Thyroid gland (tissue), 4 donors: ENCODE measurements around the gene NDUFAF7. TPM values are rescaled to one million over a fixed set of nuclear protein-coding genes. Genes with fewer than 3 reads are reported as not detected.
"Not testable (repeated sequence)": the region's sequence is repeated elsewhere in the genome, so short reads cannot be mapped to it uniquely, and the experiment has no call there.

ENCODE experiments used
- DNase-seq, 2 donors: peaks; one replicate each; pipeline ENCODE4 v3.0.0-alpha.2; 2019
- H3K27ac ChIP-seq, 3 donors: fragments of 200-600 bp; sonication (generic); 1 replicate in 2 of 3; 2 replicates in 1 of 3; pipeline ENCODE4 v1.5.1; 2016 to 2019; ENCODE audit warnings: mild to moderate bottlenecking in 1 of 3, moderate library complexity in 1 of 3
- H3K27me3 ChIP-seq: fragments of 200-600 bp; sonication (generic); one replicate; pipeline ENCODE4 v1.5.1; 2019
- H3K36me3 ChIP-seq, 2 donors: fragments of 200-600 bp; sonication (generic); one replicate each; pipeline ENCODE4 v1.5.1; 2016 to 2019
- H3K4me1 ChIP-seq, 2 donors: fragments of 200-600 bp; sonication (generic); one replicate each; pipeline ENCODE4 v1.5.1; 2017 to 2019
- H3K4me3 ChIP-seq, 3 donors: fragments of 200-600 bp; sonication (generic); replicated peaks in 1 of 3; 1 replicate in 2 of 3; 2 replicates in 1 of 3; pipeline ENCODE4 v1.5.1; 2016; ENCODE audit warnings: mild to moderate bottlenecking in 1 of 3
- H3K9me3 ChIP-seq: fragments of 200-600 bp; sonication (generic); one replicate; pipeline ENCODE4 v1.5.1; 2017
- POLR2A ChIP-seq, 2 donors: fragments of 450-650 bp; IDR thresholded peaks; one replicate each; pipeline ENCODE4 v1.6.1; 2017; ENCODE audit warnings: antibody characterized with exemption in 2 of 2, mild to moderate bottlenecking in 2 of 2, moderate library complexity in 1 of 2
- WGBS, 2 donors: methylation state at CpG; one replicate each; pipeline ENCODE4 v1.1.5; 2017; 5-methylcytosine and 5-hydroxymethylcytosine counted together
- intact Hi-C: fragments of 100-400 bp; cut with DNase I; formaldehyde crosslinking; loops from one replicate; pipeline ENCODE4 v1.15.1; 2023
- total RNA-seq, 4 donors: library from RNA; depleted of rRNA; stranded (reverse); fragments of >200 nt; gene quantifications; one replicate each; pipeline ENCODE4 v1.2.3, GENCODE V29; 2016
- TF ChIP-seq, protein P1 (sequence below), 6 experiments: fragments of 200-600 bp in 3 of 6; fragments of 450-650 bp in 3 of 6; sonication (generic) in 3 of 6; IDR thresholded peaks; one replicate each; pipeline ENCODE4 v1.5.1; 2016 to 2019; ENCODE audit warnings: antibody characterized with exemption in 6 of 6, mild to moderate bottlenecking in 2 of 6, inconsistent platforms in 1 of 6, moderate library complexity in 1 of 6

The NDUFAF7 gene
- total RNA-seq, 4 donors from 2014 or later: 11.5 to 23.1 (median 19.1) TPM

DNA sequence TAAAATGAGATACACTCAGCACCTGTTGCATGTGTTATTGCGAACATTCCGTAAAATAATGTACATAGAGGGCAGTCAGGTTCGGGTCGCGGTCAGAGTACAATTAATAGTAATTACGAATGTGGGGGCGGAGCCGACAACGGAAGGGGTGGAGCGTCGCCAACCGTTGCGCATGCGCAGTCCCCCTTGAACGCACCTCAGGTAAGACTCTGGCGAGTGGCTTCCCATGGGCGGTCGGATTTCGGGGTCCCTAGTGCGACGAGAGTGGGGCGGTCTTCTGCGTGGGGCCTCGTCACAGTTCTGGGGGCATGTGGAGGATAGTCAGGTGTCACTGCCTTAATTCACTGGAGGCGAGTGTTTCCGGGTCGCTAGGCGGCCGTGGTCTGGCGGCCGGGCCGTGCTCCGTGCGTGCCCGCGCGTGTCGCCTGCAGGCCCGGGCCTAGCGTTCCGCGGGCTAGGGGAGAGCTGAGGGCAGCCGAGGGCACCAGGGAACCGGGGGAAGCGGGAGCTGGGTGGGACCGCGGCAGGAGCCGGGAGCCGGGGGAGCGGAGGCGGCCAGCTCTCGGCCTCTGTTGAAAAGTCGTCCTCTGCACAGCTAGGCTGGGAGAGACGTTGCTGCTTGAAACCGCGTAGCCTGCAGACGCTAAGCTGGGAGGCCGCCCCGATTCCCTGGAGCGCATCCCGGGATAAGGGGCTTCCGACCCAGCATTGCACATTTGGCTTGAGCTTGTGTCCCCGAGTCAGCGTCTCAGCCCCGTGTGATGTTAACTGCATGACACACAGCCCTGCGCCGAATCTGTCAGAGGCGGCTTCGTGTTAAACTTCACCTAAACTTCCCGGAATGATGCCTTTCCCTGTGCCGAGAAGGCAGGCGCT is 34.9 kb upstream of the NDUFAF7 start, which contains the start of gene CEBPZOS:
Gene CEBPZOS (plus strand): TSS at position 177 of the 876 bp plus-strand sequence. CDS start 3,209 bp downstream, outside the sequence.
- WGBS, 2 donors: 1 to 2% methylated on average over 50 to 70 of the region's 72 CpGs
- peak within 1 kb of the TSS; percentile 65 to 89 (median 84) for H3K27ac ChIP-seq
- no peaks in the 10 kb centered on the region for H3K9me3 ChIP-seq
- H3K27me3 ChIP-seq: no peaks in the 10 kb centered on the region
- H3K36me3 ChIP-seq: peaks cover 3 to 7% of the 10 kb centered on the region in 2 donors
- H3K4me1 ChIP-seq: peaks cover 7 to 9% of the 10 kb centered on the region in 2 donors
- peak; percentile 76 to 82 for DNase-seq
- intact Hi-C loops: no loop called here
- H3K4me3 ChIP-seq: peak within 1 kb of the TSS; percentile 38 to 67 (median 50)
- TF ChIP-seq, protein P1, sequence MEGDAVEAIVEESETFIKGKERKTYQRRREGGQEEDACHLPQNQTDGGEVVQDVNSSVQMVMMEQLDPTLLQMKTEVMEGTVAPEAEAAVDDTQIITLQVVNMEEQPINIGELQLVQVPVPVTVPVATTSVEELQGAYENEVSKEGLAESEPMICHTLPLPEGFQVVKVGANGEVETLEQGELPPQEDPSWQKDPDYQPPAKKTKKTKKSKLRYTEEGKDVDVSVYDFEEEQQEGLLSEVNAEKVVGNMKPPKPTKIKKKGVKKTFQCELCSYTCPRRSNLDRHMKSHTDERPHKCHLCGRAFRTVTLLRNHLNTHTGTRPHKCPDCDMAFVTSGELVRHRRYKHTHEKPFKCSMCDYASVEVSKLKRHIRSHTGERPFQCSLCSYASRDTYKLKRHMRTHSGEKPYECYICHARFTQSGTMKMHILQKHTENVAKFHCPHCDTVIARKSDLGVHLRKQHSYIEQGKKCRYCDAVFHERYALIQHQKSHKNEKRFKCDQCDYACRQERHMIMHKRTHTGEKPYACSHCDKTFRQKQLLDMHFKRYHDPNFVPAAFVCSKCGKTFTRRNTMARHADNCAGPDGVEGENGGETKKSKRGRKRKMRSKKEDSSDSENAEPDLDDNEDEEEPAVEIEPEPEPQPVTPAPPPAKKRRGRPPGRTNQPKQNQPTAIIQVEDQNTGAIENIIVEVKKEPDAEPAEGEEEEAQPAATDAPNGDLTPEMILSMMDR (IDR thresholded peaks at IDR 0.05): no peak
- peak in 1 of 2 donors; percentile 88 for TF ChIP-seq POLR2A (IDR thresholded peaks at IDR 0.05)

GRCh38 chr2:37198681-37199065 is 32.8 kb upstream of the NDUFAF7 start:
- DNase-seq: no peak
- Histone ChIP-seq H3K27me3 (no peaks in the 10 kb centered on the region), H3K4me1 (peaks cover 7 to 9% of the 10 kb centered on the region in 2 donors), H3K4me3 (no peak overlapping the region), H3K27ac (no peak overlapping the region), H3K9me3 (no peaks in the 10 kb centered on the region), H3K36me3 (peaks cover 15 to 20% of the 10 kb centered on the region in 2 donors)
- TF ChIP-seq, protein P1 (IDR thresholded peaks at IDR 0.05): no peak
- no peak for TF ChIP-seq POLR2A (IDR thresholded peaks at IDR 0.05)
- WGBS, 2 donors: 86 to 92% methylated on average over 8 of the region's 8 CpGs
- intact Hi-C loops: no loop called here

GRCh38 chr2:37201208-37201607 is 30.2 kb upstream of the NDUFAF7 start:
- peaks cover 20 to 38% of the 10 kb centered on the region in 2 donors for H3K36me3 ChIP-seq
- no peak for DNase-seq

DNA sequence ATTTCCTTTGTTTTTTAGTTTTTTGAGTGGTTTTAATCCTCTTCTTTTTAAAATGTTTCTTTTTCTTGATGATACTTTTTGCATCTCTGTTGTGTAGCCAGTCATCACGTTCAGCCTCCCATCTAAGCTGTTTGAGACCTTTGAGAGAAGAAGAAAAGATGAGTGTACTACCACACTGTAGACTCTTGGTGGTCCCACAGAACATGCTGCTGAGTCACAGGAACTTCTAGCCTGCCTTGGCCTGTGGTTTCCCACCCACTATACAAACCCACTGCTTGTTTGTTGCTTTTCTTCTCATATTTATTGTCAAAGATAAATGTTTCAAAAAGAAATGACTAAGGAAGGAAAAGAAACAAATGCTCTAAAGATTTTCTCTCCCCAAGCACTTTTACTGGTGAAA is 29.7 kb upstream of the NDUFAF7 start:
- Histone ChIP-seq H3K27me3 (no peaks in the 10 kb centered on the region), H3K4me3 (no peak overlapping the region), H3K36me3 (peaks cover 25 to 44% of the 10 kb centered on the region in 2 donors), H3K4me1 (peaks cover 7 to 9% of the 10 kb centered on the region in 2 donors), H3K9me3 (no peaks in the 10 kb centered on the region), H3K27ac (no peak overlapping the region)
- TF ChIP-seq, protein P1 (IDR thresholded peaks at IDR 0.05): no peak
- TF ChIP-seq POLR2A (IDR thresholded peaks at IDR 0.05): no peak
- no peak for DNase-seq
- intact Hi-C loops: no loop called here
- WGBS, 2 donors: 88 to 95% methylated on average over 1 of the region's 1 CpG

More at GRCh38 chr2:37201208-37201607, 30.2 kb upstream of the NDUFAF7 start:
- H3K4me3 ChIP-seq: no peak overlapping the region
- TF ChIP-seq, protein P1 (IDR thresholded peaks at IDR 0.05): no peak
- TF ChIP-seq POLR2A (IDR thresholded peaks at IDR 0.05): no peak
- 82 to 91% methylated on average over 1 of the region's 1 CpG for WGBS, 2 donors
- intact Hi-C loops: no loop called here
- H3K4me1 ChIP-seq: peaks cover 7 to 9% of the 10 kb centered on the region in 2 donors
- H3K9me3 ChIP-seq: no peaks in the 10 kb centered on the region
- H3K27me3 ChIP-seq: no peaks in the 10 kb centered on the region
- no peak overlapping the region for H3K27ac ChIP-seq

- no peak for DNase-seq
- WGBS, 2 donors: 93 to 99% methylated on average over 2 of the region's 2 CpGs
- Histone ChIP-seq H3K4me1 (no peaks in the 10 kb centered on the region), H3K9me3 (no peaks in the 10 kb centered on the region), H3K36me3 (peaks cover 33 to 45% of the 10 kb centered on the region in 2 donors), H3K4me3 (no peak overlapping the region), H3K27ac (no peak overlapping the region), H3K27me3 (no peaks in the 10 kb centered on the region)
- intact Hi-C loops: no loop called here
- no peak for TF ChIP-seq POLR2A (IDR thresholded peaks at IDR 0.05)
- TF ChIP-seq, protein P1 (IDR thresholded peaks at IDR 0.05): no peak
These were observed 27.8 kb upstream of the NDUFAF7 start for GRCh38 chr2:37203708-37204107.

GRCh38 chr2:37205071-37205661 is 26.3 kb upstream of the NDUFAF7 start:
- DNase-seq, H3K27me3 ChIP-seq, H3K27ac ChIP-seq, H3K9me3 ChIP-seq, H3K4me1 ChIP-seq, H3K4me3 ChIP-seq, intact Hi-C loops: not testable (repeated sequence)
- WGBS, 2 donors: 83 to 90% methylated on average over 8 of the region's 8 CpGs
- H3K36me3 ChIP-seq: peaks cover 47 to 53% of the 10 kb centered on the region in 2 donors
